Gastroesophageal sphincter (tissue), 4 donors: Measurements from ENCODE around the gene ID4. TPM values are rescaled to one million over a fixed set of nuclear protein-coding genes. Genes with fewer than 3 reads are reported as not detected.

Source experiments
- ATAC-seq: fragments of 150-250 bp; one replicate; pipeline ENCODE4 v1.9.1; 2016; ENCODE audit warnings: mild to moderate bottlenecking, moderate library complexity
- H3K27ac ChIP-seq, 4 donors: fragments of 200-600 bp; sonication (generic) in 3 of 4; 1 replicate in 3 of 4; 2 replicates in 1 of 4; pipeline ENCODE4 v1.5.1; 2016 to 2019
- H3K27me3 ChIP-seq: fragments of 200-600 bp; sonication (generic); one replicate; pipeline ENCODE4 v1.5.1; 2019
- H3K36me3 ChIP-seq, 2 donors: fragments of 200-600 bp; sonication (generic); one replicate each; pipeline ENCODE4 v1.5.1; 2019; ENCODE audit warnings: control low read depth in 1 of 2
- H3K4me1 ChIP-seq, 3 donors: fragments of 200-600 bp; sonication (generic); 1 replicate in 2 of 3; 2 replicates in 1 of 3; pipeline ENCODE4 v1.5.1; 2016 to 2019; ENCODE audit warnings: control low read depth in 2 of 3
- H3K4me3 ChIP-seq, 2 donors: fragments of 200-600 bp; sonication (generic); one replicate each; pipeline ENCODE4 v1.5.1; 2019; ENCODE audit warnings: mild to moderate bottlenecking in 1 of 2, moderate library complexity in 1 of 2
- H3K9me3 ChIP-seq, 3 donors: fragments of 200-600 bp; sonication (generic); one replicate each; pipeline ENCODE4 v1.5.1; 2017 to 2019; ENCODE audit warnings: control low read depth in 2 of 3
- CTCF ChIP-seq, 4 experiments: fragments of 200-600 bp in 2 of 4; fragments of 450-650 bp in 2 of 4; sonication (generic) in 1 of 4; IDR thresholded peaks; one replicate each; pipeline ENCODE4 v1.5.1; 2017 to 2019; ENCODE audit warnings: antibody characterized with exemption in 4 of 4, mild to moderate bottlenecking in 2 of 4, moderate library complexity in 2 of 4
- EP300 ChIP-seq: sonication (generic); formaldehyde crosslinking; IDR thresholded peaks from one replicate; pipeline ENCODE4 v1.6.1; 2017; ENCODE audit warnings: antibody characterized with exemption, mild to moderate bottlenecking
- POLR2A ChIP-seq, 2 donors: fragments of 450-650 bp; IDR thresholded peaks; one replicate each; pipeline ENCODE4 v1.6.1; 2017; ENCODE audit warnings: antibody characterized with exemption in 2 of 2, mild to moderate bottlenecking in 2 of 2, moderate library complexity in 1 of 2
- POLR2AphosphoS5 ChIP-seq: sonication (generic); formaldehyde crosslinking; IDR thresholded peaks from one replicate; pipeline ENCODE4 v1.6.1; 2017; ENCODE audit warnings: antibody characterized with exemption
- WGBS, 2 donors: methylation state at CpG; one replicate each; pipeline ENCODE4 v1.1.5; 2018; ENCODE audit warnings: low coverage in 1 of 2; 5-methylcytosine and 5-hydroxymethylcytosine counted together
- total RNA-seq, 4 donors: library from RNA; depleted of rRNA; stranded (reverse); fragments of >200 nt; gene quantifications; one replicate each; pipeline ENCODE4 v1.1.0, GENCODE V29; 2016

The ID4 gene
- total RNA-seq, 4 donors from 2014 or later, result 51.3 to 137 (median 63.6) TPM

- H3K4me3 ChIP-seq, result no peak overlapping the region
- no peaks in the 10 kb centered on the region for H3K9me3 ChIP-seq
- ATAC-seq, result no peak
- peaks cover 7% of the 10 kb centered on the region for H3K27me3 ChIP-seq
- 65 to 72% methylated on average over 5 of the region's 5 CpGs for WGBS, 2 donors
- H3K4me1 ChIP-seq, result no peaks in the 10 kb centered on the region
- H3K36me3 ChIP-seq, result no peaks in the 10 kb centered on the region
- H3K27ac ChIP-seq, result no peak overlapping the region
- no peak for TF ChIP-seq EP300
- no peak for TF ChIP-seq POLR2AphosphoS5
- TF ChIP-seq POLR2A (IDR thresholded peaks at IDR 0.05), result no peak
- TF ChIP-seq CTCF (IDR thresholded peaks at IDR 0.05), result no peak
Observed at GRCh38 chr6:19866985-19867627, 29.9 kb downstream of the ID4 start.

GRCh38 chr6:19869464-19869863 is 32.3 kb downstream of the ID4 start:
- H3K9me3 ChIP-seq, result no peaks in the 10 kb centered on the region
- WGBS, 2 donors, result 74 to 87% methylated on average over 7 to 9 of the region's 9 CpGs
- peaks cover 7% of the 10 kb centered on the region for H3K27me3 ChIP-seq
- TF ChIP-seq CTCF (IDR thresholded peaks at IDR 0.05), result no peak
- no peak for TF ChIP-seq POLR2AphosphoS5
- TF ChIP-seq EP300, result no peak
- no peak for TF ChIP-seq POLR2A (IDR thresholded peaks at IDR 0.05)
- no peak for ATAC-seq
- no peak overlapping the region for H3K27ac ChIP-seq
- H3K4me1 ChIP-seq, result no peaks in the 10 kb centered on the region
- no peaks in the 10 kb centered on the region for H3K36me3 ChIP-seq
- no peak overlapping the region for H3K4me3 ChIP-seq

- TF ChIP-seq CTCF (IDR thresholded peaks at IDR 0.05) (no peak), EP300 (no peak)
- Histone ChIP-seq H3K4me1 (no peaks in the 10 kb centered on the region), H3K27me3 (peaks cover 7% of the 10 kb centered on the region), H3K4me3 (no peak overlapping the region), H3K27ac (no peak overlapping the region), H3K36me3 (no peaks in the 10 kb centered on the region), H3K9me3 (no peaks in the 10 kb centered on the region)
- WGBS, 2 donors, result 71 to 95% methylated on average over 2 to 3 of the region's 3 CpGs
- no peak for ATAC-seq
Observed at GRCh38 chr6:19870322-19870721, 33.2 kb downstream of the ID4 start.

DNA sequence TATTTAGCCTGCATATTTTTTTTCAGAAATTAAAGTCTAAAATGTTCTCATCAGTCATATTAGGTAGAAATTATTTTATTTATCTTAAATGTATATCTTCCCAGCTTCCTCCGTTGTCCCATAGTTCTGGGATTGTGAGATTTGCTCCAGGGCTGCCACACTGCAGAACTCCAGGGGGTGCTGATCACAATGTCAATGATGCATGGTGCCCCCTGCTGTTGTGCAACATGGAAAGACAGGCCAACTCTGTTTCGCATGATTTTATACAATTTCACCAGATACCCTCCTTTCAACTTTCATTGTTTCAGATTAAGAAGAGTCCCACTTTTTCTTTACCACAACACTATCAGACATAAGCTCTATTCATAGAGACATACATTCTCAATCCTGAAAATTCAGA is 35.9 kb downstream of the ID4 start:
- no peaks in the 10 kb centered on the region for H3K4me1 ChIP-seq
- H3K27me3 ChIP-seq, result peaks cover 7% of the 10 kb centered on the region
- H3K36me3 ChIP-seq, result no peaks in the 10 kb centered on the region
- no peaks in the 10 kb centered on the region for H3K9me3 ChIP-seq
- H3K27ac ChIP-seq, result no peak overlapping the region
- WGBS, 2 donors, result 70 to 89% methylated on average over 2 of the region's 2 CpGs
- no peak overlapping the region for H3K4me3 ChIP-seq
- ATAC-seq, result no peak
- TF ChIP-seq CTCF (IDR thresholded peaks at IDR 0.05) (no peak), EP300 (no peak), POLR2A (IDR thresholded peaks at IDR 0.05) (no peak), POLR2AphosphoS5 (no peak)

DNA sequence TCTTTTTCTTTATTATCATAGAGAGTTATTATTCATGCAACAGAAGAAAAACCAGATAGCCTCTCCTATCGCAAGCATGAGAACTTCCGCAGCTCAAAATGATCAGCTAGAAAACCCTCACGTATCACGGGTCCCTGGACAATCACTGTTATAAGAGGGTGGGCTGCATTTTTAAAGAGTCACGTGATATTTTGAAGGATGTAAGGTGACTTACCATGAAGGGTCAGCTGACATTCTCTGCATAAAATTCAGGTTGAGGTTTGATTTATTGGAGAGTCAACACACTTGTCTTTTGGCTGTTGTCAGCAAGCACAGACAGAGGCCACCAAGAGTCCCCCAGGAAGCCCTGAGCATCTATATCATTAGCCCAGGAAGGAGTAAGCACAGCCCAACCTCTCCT is 39.5 kb downstream of the ID4 start:
- no peaks in the 10 kb centered on the region for H3K4me1 ChIP-seq
- WGBS, 2 donors, result 85 to 100% methylated on average over 3 to 5 of the region's 5 CpGs
- no peak for ATAC-seq

More for the DNA sequence above, 39.5 kb downstream of the ID4 start:
- Histone ChIP-seq H3K27me3 (no peaks in the 10 kb centered on the region), H3K9me3 (no peaks in the 10 kb centered on the region), H3K4me3 (no peak overlapping the region), H3K36me3 (no peaks in the 10 kb centered on the region), H3K27ac (no peak overlapping the region)
- TF ChIP-seq POLR2AphosphoS5 (no peak), EP300 (no peak), CTCF (IDR thresholded peaks at IDR 0.05) (no peak), POLR2A (IDR thresholded peaks at IDR 0.05) (no peak)
